Activated naive CD4-positive, alpha-beta T cell treated with anti-CD3 and anti-CD28 coated beads, Interleukin-2, amount 50 U/mL, for 72 hours (primary cell): Measurements from ENCODE around the gene GTSF1L. TPM values are rescaled to one million over a fixed set of nuclear protein-coding genes. Genes with fewer than 3 reads are reported as not detected.

Source experiments
- total RNA-seq, 2 donors: library from RNA; stranded (reverse); gene quantifications; one replicate each; pipeline ENCODE4 v1.2.3, GENCODE V29; 2022

GTSF1L gene
- total RNA-seq, 2 donors from 2014 or later, result 0.39 TPM; not detected in 1

Other genes with a start within 250 kb of the GTSF1L start
- 10 to 100 TPM in 1 of 2 donors, 1 to 10 TPM in 1; 9.1 to 15.3 TPM for gene L3MBTL1, start 219.3 kb downstream of the GTSF1L start, total RNA-seq
- gene SGK2, start 168.0 kb downstream of the GTSF1L start, total RNA-seq, result under 1 TPM; 0.59 to 0.82 TPM
- 10 to 100 TPM; 15.4 to 15.5 TPM for gene IFT52, start 136.1 kb downstream of the GTSF1L start, total RNA-seq
- gene MYBL2, start 59.9 kb downstream of the GTSF1L start, total RNA-seq, result 100 to 1,000 TPM in 1 of 2 donors, 10 to 100 TPM in 1; 82.6 to 140 TPM
- gene TOX2, start 187.8 kb upstream of the GTSF1L start, total RNA-seq, result 1 to 10 TPM; 1.5 to 3.6 TPM